ENCODE data around the gene PPP3CA. TPM values are rescaled to one million over a fixed set of nuclear protein-coding genes. Genes with fewer than 3 reads are reported as not detected.

Gene PPP3CA
- total and polyA plus RNA-seq, 7 donors = 11.8 to 47.7 (median 26.2) TPM

- Histone ChIP-seq H3K36me3 (no peaks in the 10 kb centered on the region), H3K4me3 (no peak overlapping the region), H3K9me3 (no peaks in the 10 kb centered on the region), H3K4me1 (peaks cover 0 to 24% (median 4%) of the 10 kb centered on the region in 4 donors), H3K27me3 (no peaks in the 10 kb centered on the region), H3K27ac (no peak overlapping the region)
- intact Hi-C loops (cut with DNase I) = no loop called here
- TF ChIP-seq, protein P1, sequence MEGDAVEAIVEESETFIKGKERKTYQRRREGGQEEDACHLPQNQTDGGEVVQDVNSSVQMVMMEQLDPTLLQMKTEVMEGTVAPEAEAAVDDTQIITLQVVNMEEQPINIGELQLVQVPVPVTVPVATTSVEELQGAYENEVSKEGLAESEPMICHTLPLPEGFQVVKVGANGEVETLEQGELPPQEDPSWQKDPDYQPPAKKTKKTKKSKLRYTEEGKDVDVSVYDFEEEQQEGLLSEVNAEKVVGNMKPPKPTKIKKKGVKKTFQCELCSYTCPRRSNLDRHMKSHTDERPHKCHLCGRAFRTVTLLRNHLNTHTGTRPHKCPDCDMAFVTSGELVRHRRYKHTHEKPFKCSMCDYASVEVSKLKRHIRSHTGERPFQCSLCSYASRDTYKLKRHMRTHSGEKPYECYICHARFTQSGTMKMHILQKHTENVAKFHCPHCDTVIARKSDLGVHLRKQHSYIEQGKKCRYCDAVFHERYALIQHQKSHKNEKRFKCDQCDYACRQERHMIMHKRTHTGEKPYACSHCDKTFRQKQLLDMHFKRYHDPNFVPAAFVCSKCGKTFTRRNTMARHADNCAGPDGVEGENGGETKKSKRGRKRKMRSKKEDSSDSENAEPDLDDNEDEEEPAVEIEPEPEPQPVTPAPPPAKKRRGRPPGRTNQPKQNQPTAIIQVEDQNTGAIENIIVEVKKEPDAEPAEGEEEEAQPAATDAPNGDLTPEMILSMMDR (IDR thresholded peaks at IDR 0.05) = no peak
- TF ChIP-seq POLR2AphosphoS5 (IDR thresholded peaks at IDR 0.05) (no peak), EP300 (IDR thresholded peaks at IDR 0.05) (no peak), POLR2A (IDR thresholded peaks at IDR 0.05) (no peak)
- WGBS, 2 donors = 94 to 96% methylated on average over 3 of the region's 3 CpGs
- no peak for DNase-seq
Measured at GRCh38 chr4:101119141-101119540, 228.2 kb downstream of the PPP3CA start.

DNA sequence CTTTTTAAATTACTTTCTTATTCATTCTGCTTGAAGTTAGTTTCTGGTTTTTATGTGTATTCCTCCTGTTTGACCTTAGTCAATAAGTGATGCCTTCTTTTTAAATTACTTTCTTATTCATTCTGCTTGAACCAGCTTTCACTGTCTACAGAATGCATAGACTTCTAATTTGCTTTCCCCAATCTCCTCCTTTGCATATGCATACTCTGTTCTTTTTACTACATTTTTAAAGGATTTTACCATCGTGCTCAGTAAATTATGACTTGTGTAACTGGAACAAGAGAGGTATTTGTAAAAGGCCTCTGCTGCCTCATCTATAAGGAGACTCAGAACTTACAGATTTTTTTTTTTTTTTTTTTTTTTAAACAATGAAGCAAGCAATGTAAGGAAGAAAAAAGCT lies 228.7 kb downstream of the PPP3CA start:
- no peak for DNase-seq
- H3K27ac ChIP-seq = no peak overlapping the region
- H3K4me1 ChIP-seq = peaks cover 0 to 24% (median 4%) of the 10 kb centered on the region in 4 donors
- no peaks in the 10 kb centered on the region for H3K9me3 ChIP-seq
- H3K27me3 ChIP-seq = no peaks in the 10 kb centered on the region
- H3K36me3 ChIP-seq = no peaks in the 10 kb centered on the region
- intact Hi-C loops (cut with DNase I) = no loop called here
- 68 to 77% methylated on average over 1 of the region's 1 CpG for WGBS, 2 donors
- TF ChIP-seq, protein P1 (IDR thresholded peaks at IDR 0.05) = no peak
- TF ChIP-seq POLR2AphosphoS5 (IDR thresholded peaks at IDR 0.05) = no peak
- TF ChIP-seq POLR2A (IDR thresholded peaks at IDR 0.05) = no peak
- no peak for TF ChIP-seq EP300 (IDR thresholded peaks at IDR 0.05)
- H3K4me3 ChIP-seq = no peak overlapping the region

DNA sequence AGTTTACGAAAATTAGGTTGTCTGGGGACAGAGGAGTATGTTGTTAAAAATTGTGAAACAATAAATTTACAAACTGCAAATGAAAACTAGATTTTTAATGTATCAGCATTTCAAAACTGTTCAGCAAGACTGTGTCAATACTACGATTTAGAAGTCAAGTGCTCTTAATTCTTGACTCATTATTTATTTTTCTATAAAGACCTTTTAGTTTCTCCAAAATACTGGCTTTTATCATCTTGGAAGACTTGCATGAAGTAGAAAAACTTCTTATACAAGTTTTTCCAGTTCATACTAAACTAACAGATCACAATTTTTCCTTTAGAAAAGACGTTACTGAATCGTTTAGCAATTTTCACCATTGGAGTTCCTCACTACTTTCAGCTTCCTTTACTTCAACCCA lies 231.4 kb downstream of the PPP3CA start:
- intact Hi-C loops (cut with DNase I) = no loop called here
- Histone ChIP-seq H3K9me3 (no peaks in the 10 kb centered on the region), H3K4me1 (peaks cover 0 to 21% (median 4%) of the 10 kb centered on the region in 4 donors), H3K27me3 (no peaks in the 10 kb centered on the region), H3K27ac (no peak overlapping the region), H3K4me3 (no peak overlapping the region), H3K36me3 (no peaks in the 10 kb centered on the region)
- TF ChIP-seq, protein P1 (IDR thresholded peaks at IDR 0.05) = no peak
- TF ChIP-seq POLR2AphosphoS5 (IDR thresholded peaks at IDR 0.05) = no peak
- no peak for TF ChIP-seq EP300 (IDR thresholded peaks at IDR 0.05)
- no peak for TF ChIP-seq POLR2A (IDR thresholded peaks at IDR 0.05)
- no peak for DNase-seq
- 87% methylated on average over 4 of the region's 4 CpGs for WGBS, 2 donors

DNA sequence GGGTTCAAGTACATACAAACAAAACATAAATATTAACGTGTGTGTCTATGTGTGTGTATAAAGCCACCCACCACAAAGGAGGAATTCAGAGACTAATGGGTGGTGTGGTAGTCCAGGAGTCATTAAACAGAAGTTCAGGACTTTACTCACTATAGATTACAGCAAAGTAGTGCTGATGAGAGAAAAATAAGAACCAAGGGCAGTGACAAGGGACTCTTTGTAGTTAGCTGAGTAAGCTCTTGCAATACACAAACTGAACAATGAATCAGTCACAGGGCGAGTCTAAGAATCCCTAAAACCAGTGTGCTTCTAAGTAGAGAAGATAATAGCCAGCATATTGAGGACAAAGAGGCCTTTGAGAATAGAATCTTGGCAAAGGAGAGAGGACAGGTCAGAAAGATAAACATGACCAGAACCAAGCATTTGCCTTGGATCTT lies 232.4 kb downstream of the PPP3CA start:
- Histone ChIP-seq H3K9me3 (no peaks in the 10 kb centered on the region), H3K4me1 (peaks cover 0 to 14% (median 4%) of the 10 kb centered on the region in 4 donors), H3K27me3 (no peaks in the 10 kb centered on the region), H3K27ac (no peak overlapping the region), H3K36me3 (no peaks in the 10 kb centered on the region), H3K4me3 (no peak overlapping the region)
- DNase-seq = no peak
- WGBS, 2 donors = 14 to 64% methylated on average over 2 of the region's 2 CpGs
- TF ChIP-seq EP300 (IDR thresholded peaks at IDR 0.05) = no peak
- TF ChIP-seq POLR2A (IDR thresholded peaks at IDR 0.05) = no peak
- TF ChIP-seq POLR2AphosphoS5 (IDR thresholded peaks at IDR 0.05) = no peak
- TF ChIP-seq, protein P1 (IDR thresholded peaks at IDR 0.05) = no peak
- intact Hi-C loops (cut with DNase I) = no loop called here
